Dermis blood vessel endothelial cell (primary cell): ENCODE data around the gene RAB20. TPM values are rescaled to one million over a fixed set of nuclear protein-coding genes. Genes with fewer than 3 reads are reported as not detected.
A peak's percentile ranks its signal among the peaks of the same experiment; 100 is the strongest.
"Not testable (repeated sequence)": the region's sequence is repeated elsewhere in the genome, so short reads cannot be mapped to it uniquely, and the experiment has no call there.

ENCODE experiments used
- DNase-seq: peaks from one replicate; pipeline ENCODE4 v3.0.0; 2010
- total RNA-seq: library from RNA; depleted of rRNA; stranded (reverse); fragments of >200 nt; gene quantifications from 2 replicates; pipeline ENCODE4 v1.2.3, GENCODE V29; 2014

Gene RAB20
- total RNA-seq, 1 donor from 2014 or later = 1.5 TPM

GRCh38 chr13:110554227-110554836, 7.2 kb downstream of the RAB20 start:
- no peak for DNase-seq

DNA sequence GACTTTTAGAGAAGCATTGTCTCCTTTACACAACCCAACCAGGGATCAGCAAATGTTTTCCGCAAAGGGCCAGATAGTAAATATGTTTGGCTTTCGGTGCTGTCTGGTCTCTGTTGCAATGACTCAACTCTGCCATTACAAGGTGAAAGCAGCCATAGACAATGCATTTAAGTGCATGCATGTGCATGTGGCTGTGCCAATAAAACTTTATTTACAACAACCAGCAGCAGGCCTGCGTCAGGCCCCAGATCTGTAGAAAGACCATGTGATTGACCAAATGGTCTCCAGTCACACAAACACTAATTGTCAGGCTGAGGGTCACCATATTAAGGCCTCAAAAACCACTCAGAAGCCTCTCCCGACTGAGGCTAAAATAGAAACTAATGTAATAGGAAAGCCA, 8.1 kb downstream of the RAB20 start:
- no peak for DNase-seq

DNA sequence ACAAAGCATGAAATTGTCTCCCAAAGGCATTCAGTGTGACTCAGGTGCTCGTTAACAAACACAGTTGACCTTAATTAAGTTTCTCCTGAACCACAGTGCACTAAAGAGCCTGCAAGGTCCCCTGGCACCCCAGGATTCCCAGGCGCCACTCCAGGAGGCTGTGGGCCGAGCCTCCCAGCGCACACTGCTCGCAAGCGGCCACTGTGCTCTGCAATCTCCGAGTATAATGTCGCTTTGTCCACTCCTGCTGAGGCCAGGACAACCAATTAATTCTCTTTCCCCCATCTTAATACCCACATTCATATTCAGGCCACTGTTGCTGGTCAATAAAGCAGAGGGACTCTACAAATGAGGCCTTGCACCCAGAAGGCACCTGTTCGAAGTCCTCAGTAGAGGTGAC, 8.8 kb downstream of the RAB20 start:
- no peak for DNase-seq

DNA sequence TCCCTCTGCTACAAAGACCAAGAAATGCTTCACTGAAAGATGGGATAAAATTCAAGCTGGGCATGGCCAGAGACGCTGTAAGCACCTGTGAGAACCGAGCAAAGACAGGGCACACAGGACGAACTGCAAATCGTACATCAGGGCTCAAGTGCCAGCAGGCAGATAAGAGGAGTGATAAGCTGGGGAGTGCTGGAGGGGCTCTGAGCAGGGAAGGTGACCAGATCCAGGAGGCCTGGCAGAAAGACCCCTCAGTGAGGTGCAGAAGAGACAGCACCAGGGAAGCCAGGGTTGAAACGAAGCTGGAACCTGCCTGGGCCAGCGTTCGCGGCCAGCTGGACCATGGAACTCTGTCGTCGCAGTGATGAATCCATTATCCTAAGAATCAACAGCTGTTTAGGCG, 10.2 kb downstream of the RAB20 start:
- no peak for DNase-seq

DNA sequence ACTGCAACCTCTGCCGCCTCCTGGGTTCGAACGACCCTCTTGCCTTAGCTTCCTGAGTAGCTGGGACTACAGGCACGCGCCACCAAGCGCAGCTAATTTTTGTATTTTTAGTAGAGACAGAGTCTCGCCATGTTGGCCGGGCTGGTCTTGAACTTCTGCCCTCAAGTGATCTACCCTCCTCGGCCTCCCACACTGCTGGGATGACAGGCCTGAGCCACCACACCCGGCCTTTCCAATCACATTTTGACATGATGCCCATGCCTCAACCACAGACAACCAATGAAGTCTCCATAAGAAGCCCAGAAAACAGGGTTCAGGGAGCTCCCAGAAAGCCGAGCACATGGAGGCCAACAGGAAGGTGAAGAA, 11.7 kb downstream of the RAB20 start:
- no peak for DNase-seq

DNA sequence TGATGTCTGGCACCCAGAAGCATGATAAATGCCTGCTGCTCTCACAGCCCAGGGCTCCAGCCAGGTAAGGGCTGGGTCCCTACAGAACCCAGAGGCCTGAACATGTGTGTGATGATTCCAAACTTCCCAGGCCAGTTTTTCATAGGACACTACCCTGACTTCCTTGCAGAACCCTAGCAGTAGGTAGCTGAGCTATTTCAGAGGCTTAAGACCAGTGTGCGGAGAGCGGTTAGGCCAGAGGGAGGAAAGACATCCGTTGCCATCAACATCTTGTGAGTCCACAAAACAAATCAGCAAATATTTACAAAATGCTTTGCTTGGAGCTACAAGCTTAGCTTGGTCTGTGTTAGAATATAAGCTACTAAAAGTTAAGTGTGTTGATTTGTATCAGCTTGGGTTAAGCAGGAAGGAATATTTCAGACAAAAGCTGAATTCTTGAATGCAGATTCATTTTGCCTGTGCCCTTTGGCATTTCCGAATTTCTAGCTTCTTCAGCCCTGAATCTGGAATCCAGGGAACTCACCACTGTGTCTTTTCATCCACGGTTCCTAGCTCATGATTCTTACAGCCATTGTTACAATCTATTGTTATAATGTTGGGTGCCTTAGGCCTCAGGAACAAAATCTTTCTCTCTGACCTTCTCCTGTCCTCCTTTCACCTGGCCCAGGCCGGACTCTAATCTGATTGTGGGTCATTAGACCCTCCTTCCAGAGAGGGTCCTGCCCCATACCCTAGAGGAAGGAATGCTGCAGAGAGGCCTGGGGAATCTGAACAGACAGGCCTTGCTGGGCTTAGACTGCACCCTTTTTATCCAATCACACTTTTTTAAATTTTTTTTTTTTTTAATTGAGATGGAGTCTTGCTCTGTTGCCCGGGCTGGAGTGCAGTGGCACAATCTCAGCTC, 12.4 kb downstream of the RAB20 start:
- DNase-seq = no peak

DNA sequence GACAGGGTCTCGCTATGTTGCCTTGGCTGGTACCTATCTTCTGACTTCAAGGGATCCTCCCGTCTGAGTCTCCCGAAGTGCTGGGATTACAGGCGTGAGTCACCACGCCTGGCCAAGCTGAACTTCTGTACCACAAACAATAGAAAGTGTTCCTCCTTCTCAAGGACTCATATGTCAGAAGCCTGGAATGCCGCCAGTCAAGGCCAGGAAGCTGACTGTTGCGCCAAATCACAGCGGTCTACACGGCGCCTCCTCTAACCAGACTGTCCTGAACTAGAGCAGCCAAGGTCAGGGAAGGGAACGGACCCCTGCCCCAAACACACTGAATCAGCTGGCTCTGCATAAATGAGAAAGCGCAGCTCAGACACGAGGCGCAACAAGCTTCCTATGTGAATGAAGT, 14.6 kb downstream of the RAB20 start:
- DNase-seq = peak; percentile 97

GRCh38 chr13:110546378-110546777, 15.1 kb downstream of the RAB20 start:
- no peak for DNase-seq

GRCh38 chr13:110542169-110542796, 19.2 kb downstream of the RAB20 start:
- DNase-seq = no peak

DNA sequence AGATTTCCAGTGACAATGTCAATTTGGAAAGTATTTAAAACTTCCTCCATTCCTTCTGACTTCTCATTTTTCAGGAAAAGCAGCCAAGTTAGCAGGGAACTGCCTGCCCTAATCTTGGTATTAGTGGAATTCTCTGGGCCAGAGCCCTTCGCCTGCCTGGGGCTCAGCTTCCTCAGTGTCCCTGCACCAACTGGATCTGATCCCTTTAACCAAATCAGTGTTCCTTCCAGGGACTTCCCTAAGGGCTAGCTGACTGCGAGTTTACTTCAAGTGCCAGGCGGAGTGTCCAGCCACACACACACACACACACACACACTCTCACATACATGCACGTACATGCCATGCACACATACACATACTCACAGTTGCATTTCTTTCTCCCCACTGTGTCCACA, 20.0 kb downstream of the RAB20 start:
- no peak for DNase-seq

DNA sequence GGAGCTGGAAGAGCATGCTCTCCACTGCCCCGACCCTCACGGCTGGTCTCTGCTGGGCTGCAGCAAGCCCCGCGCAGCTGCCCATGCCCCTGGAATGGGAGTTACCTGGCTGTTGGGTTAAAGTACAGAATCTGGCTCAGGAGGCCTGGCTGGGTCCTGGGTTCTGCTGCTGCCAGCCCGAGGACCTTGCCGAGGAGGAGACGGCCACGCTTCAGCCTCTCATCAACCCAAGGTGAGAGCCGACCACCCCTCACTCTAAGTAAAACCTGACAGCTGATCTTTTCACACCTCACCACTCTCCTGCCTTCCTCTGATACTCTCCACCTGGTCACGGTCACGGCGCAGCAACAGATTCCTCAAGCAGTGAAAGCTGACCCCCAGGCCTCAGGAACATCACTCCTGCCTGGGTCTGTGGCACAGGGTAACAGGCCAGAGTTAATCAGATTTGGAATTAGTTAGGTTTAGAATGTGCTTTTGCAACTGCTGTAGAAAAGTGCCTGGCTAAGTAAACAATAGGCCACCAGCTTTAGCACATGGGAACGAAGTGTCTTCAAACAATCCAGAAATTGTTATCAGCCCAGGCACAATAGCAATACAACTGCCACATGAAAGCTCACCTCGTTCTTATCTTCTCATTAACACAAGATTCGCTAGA, 20.5 kb downstream of the RAB20 start:
- no peak for DNase-seq

DNA sequence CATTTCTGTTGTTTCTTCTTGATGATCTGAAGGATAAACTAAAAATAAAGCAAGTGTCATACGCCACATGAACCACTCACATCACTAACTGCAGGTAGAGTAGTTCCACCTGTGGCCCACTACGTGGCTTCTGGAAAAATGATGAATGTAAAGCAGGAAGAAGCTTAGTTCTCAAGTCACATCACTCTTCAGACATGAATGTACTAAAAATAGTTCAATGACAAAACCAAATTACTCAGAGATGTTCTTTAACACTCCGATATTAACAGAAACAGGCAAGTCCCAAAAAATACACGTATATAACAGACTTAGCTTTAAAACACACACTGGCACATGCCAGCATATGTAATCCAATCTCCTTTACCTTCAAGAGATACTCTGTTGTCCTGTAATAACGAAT, 21.6 kb downstream of the RAB20 start:
- no peak for DNase-seq

DNA sequence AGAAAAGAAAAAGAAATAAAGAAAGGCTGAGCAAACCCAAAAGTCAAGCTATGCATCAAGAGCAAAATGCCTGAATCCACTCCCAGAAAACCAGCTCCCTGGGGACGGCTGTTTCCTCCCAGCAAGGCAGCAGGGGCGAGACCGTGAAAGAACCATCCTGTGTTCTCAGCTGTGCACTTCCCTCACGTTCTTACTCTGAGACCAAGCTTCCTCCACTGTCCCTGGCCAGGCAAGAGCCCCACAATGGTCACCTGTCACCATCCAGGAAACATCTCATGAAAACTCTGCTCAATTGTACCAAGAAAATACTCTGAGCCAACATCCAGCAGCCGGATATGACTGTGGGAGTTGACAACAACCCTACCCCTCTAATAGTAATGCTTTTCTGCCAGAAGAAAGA, 22.9 kb downstream of the RAB20 start:
- DNase-seq = peak; percentile 59

DNA sequence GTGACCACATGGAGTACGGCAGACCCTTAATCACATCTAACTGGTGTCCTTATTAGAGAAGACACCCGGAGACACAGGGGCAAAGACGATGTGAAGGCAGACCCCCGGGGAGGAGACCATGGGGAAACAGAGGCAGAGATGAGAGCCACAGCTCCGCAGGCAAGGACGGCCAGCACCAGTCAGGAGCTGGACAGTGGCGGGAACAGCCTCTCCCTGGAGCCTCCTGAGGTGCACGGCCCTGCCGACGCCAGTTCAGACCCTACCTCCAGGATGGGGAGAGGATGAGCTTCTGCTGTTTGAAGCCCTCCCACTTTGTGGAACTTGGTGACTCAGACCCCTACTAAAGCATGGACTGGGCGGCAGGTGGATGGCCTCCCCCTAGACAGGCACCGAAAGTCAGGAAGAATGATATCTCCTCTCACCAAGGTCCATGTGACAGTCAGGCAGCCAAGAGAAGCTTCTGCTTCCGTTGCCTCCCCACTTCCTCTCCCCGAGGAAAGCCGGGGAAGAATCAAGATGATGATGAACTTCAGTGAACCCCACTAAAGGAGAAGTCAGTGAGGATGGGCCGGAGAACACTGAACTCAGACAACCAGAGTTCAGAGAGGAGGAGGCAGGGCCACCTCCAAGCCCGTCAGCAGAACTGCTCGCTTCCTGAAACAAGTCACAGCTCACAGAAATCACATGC, 25.4 kb downstream of the RAB20 start:
- DNase-seq = no peak

DNA sequence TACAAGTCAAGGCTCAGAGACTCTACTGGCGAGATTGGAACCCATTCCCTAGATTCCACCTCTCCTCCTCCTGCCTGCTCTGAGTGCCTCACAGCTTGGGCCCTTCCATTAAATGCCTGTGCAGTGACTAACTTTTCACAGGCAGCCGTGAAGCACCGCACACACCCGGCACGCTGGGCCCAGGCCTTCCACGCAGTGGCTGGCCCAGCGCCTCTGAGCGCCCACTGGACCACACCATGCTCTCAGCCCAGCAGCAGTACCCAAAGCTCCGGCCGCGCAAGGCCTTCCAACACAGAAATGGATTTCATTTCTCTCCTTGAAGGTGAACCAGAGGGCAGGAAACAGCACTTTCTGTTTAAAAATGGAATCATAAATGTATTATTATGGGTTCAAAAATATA, 26.0 kb downstream of the RAB20 start:
- no peak for DNase-seq

DNA sequence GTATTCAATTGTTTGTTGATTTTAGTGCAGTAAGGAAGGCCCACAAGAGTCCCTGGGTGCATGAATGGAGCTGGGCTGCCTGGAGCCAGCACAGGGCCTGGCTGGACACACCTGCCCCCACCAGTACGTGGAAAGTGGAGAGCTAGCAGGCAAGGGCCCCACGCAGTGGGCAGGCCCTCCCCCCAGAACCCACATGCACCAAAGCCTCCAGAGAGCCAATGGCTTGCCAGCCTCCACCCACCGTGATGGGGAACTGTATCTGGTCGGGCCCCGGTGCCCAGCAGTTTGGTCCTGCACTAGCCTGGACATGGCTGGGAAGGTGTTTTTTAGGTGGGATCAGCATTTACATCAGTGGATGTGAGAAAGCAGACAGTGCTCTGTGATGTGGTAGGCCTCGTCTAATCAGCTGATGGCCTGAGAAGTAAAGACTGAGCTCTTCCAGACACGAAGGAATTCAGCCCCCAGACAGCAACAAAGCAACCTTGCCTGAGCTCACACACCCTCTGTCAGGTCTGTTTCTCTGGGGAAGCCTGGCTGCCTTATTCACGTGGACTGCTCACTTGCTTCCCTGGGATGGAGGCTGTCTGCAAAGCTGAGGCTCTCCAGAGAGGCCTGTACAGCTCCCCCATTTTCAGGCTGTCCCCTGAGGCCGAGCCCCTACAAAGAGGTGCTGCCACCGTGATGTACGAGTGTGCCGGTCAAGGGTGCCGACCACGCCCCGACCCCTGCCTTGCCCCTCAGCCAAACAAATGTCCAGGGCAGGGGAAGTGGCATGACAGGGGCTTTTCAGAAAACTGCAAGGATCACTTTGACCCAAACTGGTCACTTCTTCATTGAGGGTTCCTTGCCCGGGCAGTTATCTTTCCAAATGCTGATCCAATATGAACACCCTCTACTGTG, 27.5 kb downstream of the RAB20 start:
- no peak for DNase-seq

GRCh38 chr13:110532258-110532657, 29.3 kb downstream of the RAB20 start:
- not testable (repeated sequence) for DNase-seq

- no peak for DNase-seq
Observed at GRCh38 chr13:110531671-110532083, 29.8 kb downstream of the RAB20 start.

- DNase-seq = no peak
Observed at GRCh38 chr13:110531100-110531499, 30.4 kb downstream of the RAB20 start.

DNA sequence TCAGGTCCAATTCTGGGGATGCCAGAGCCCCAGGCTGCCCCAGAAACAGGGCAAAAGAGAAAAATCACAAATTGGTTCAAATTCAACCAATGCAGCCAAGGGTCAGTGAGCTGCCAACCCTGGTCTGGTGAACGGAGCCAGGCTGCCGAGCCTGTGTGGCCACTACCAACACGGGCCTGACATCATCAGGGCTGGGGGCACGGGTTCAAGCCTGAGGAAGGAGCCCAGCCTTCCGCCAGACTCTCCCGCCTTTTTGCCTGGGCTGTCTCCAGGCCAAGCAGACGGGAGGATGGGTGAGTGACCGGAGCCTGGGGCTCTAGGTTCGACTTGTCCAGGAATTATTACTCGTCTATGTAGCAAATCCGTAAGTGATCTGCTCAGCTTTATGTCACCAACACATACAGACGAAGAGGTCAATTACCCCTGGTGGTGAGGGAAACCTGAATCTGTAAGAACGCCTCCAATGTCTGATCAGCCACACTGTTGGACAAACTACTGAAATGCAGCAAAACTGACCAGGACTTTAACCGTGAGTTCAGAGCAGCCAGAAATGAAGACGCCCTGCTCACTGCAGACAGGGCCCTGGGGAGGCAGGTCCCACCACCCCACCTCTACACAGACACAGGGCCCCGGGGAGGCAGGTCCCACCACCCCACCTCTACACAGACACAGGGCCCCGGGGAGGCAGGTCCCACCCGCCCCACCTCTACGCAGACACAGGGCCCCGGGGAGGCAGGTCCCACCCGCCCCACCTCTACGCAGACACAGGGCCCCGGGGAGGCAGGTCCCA, 31.8 kb downstream of the RAB20 start:
- no peak for DNase-seq

GRCh38 chr13:110528911-110529310, 32.6 kb downstream of the RAB20 start:
- DNase-seq = no peak
